ENCODE results near the gene APOBEC3H.
"Not testable (repeated sequence)": the region's sequence is repeated elsewhere in the genome, so short reads cannot be mapped to it uniquely, and the experiment has no call there.

The APOBEC3H gene

DNA sequence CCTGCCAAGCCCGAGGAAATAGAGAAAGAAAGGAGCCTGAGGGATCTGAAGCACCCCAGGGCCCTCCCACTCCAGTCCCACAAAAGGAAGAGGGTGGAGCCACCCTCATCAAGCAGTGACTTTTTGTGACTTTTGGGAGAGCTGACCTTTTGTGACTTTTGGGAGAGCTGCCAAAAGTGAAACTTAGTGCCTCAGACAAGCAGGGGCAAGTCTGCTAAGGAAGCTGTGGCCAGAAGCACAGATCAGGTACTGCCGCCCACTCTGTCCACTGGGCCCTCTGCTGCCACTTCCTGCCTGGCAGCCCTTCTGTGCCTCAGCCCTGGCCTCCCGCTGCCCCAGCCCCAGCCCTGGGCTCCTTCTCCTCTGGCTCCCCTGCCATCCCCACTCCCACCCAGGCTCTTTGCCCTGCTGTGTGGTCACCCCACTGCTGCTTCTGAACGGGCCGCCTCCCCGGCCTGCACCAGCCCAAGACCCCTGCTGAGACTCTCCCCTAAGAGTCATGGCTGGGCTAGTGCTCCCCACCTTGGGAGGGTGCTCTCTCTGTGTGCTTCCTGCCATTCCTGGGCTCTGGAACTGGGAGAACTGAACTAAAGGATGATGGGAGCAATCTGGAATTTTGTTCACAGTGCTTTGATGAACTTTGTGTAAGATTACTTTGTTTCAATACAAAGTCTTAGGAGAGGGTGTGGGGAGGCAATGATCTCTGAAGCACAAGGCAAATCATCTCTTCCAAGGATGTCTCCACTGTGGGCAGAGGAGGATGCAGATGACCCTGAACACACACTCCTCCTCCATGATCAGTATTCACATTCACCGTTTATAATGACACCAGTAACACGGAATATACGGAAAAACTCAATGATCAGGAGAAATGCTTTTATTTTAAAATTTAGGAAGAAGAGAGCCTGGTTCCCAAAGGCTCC, at the start of gene APOBEC3H:
TSS of gene APOBEC3H (plus strand) at position 147 of the 923 bp plus-strand sequence. CDS start 3,035 bp downstream, outside the sequence.
- in situ Hi-C loops (cut with HindIII; ENCODE audit: low sequenced_read_pairs), result no loop called here

DNA sequence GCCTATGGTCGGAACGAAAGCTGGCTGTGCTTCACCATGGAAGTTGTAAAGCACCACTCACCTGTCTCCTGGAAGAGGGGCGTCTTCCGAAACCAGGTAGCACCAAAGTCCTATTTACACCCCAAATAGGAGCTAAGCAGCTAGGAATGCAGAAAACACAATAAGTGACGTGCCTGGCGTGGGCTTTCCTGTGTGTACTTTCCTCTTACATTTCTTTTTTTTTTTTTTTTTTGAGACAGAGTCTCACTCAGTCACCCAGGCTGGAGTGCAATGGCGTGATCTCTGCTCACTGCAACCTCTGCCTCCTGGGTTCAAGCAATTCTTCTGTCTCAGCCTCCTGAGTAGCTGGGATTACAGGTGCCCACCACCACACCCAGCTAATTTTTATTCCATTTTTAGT, 47.6 kb upstream of the APOBEC3H start:
- in situ Hi-C loops (cut with HindIII; ENCODE audit: low sequenced_read_pairs), result not testable (repeated sequence)

DNA sequence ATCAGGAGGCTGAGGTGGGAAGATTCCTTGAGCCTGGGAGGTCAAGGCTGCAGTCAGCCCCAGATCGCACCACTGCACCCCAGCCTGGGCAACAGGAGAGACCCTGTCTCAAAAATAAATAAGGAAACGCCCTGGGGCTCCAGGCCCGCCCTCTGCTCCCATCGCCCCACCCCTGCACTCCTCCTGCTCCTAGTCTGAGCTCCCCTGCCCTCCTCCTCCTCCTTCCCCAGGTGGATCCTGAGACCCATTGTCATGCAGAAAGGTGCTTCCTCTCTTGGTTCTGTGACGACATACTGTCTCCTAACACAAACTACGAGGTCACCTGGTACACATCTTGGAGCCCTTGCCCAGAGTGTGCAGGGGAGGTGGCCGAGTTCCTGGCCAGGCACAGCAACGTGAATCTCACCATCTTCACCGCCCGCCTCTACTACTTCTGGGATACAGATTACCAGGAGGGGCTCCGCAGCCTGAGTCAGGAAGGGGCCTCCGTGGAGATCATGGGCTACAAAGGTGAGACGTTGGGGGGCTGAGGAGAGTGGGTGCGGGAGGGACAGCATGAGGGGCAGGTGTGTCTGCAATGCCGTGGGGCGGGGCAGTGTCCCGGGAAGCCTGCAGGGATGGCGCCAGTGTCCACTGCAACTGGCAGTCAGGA, 45.1 kb upstream of the APOBEC3H start:
- in situ Hi-C loops (cut with HindIII; ENCODE audit: low sequenced_read_pairs), result not testable (repeated sequence)

DNA sequence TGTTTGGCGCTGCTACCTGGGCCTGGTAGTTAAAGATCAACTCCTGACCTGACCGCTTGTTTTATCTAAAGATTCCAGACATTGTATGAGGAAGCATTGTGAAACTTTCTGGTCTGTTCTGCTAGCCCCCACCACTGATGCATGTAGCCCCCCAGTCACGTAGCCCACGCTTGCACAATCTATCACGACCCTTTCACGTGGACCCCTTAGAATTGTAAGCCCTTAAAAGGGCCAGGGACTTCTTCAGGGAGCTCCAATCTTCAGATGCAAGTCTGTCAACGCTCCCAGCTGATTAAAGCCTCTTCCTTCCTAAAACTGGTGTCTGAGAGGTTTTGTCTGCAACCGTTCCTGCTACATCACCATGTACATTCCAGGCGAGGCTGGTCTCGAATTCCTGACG, 41.4 kb upstream of the APOBEC3H start:
- in situ Hi-C loops (cut with HindIII; ENCODE audit: low sequenced_read_pairs), result no loop called here

DNA sequence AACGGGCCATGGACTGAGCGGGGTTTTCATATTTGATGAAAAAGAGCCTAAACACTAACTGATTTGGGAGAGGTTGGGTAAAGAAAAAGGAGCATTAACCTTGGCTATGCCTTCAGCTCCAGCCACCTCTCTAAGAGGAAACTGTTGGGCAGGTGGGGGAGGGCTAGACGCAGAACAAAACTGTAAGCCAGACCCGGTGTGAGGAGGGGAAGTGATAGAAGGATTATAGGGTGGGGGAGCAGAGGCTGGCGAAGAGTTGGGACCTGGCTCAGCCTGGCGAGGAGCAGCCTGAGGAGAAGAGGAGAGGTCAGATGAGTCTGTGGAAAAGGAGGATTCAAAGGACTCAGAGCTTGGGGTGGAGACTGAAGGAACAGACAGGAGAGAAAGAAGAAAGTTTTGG, 35.8 kb upstream of the APOBEC3H start:
- in situ Hi-C loops (cut with HindIII; ENCODE audit: low sequenced_read_pairs), result not testable (repeated sequence)

DNA sequence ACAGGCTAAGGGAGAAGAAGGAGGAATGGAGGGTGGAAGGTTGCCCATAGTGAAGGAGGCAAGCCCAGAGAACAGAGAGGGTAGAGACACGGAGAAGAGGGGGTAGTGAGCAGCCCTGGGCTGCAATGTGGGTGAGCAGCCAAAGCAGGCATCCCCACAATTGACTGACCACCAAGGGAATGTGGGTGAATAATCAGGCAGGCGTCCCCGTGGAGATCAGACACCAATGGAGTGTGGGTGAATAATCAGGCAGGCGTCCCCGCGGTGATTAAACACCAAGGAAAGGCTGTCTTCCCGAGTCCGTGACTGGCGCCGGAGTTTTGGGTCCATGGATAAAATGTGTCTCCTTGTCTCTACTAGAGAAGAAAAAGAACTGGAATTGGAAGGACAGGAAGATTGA, 35.1 kb upstream of the APOBEC3H start:
- in situ Hi-C loops (cut with HindIII; ENCODE audit: low sequenced_read_pairs), result not testable (repeated sequence)

DNA sequence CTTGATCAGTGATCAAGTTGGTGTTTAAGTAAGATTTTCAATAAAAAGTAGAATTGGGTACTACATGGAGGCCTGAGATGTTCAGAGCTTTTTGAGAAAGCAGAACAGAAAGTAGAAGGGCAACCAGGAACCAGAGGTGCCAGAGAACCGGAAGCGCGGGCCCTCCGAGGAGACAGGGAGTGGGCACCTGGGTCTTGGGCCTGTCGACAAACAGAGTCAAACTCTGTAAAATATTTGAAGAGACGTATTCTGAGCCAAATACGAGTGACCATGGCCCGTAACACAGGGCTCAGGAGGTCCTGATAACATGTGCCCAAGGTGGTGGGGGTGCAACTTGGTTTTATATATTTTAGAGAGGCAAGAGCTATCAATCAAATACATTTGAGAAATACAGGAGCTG, 33.1 kb upstream of the APOBEC3H start:
- in situ Hi-C loops (cut with HindIII; ENCODE audit: low sequenced_read_pairs), result not testable (repeated sequence)

DNA sequence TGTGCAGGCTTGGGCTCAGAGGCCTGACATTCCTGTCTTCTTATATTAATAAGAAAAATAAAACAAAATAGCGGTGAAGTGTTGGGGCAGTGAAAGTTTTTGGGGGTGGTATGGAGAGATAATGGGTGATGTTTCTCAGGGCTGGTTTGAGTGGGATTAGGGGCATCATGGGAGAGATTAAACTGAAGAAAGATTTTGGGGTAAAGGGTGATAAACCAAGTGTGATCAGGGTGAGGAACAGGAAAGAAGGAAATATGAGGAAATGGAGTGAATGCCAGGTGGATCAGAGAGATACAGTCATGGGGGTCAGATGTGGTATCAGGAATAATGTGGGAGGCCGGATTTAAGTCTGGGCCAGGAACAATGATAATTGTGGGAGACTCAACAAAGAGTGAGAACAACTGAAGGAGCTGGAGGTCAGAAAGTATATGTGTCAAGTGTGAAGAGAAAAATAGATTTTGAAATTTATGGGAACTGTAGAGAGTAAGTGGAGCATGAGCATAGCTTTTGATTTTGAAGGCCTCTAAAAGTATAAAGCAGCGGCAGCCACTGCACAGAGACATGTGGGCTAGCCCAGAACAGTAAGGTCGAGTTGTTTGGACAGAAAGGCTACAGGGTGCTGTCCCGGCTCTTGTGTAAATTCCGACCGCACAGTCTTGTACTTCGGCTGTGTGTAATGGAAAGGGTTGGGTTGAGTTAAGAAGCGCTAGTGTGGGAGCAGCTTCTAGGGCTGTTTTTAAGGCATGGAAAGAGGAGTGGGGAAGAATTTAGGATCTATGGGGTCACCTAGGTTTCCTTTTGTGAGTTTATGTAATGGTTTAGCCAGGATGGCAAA, 30.4 kb upstream of the APOBEC3H start:
- in situ Hi-C loops (cut with HindIII; ENCODE audit: low sequenced_read_pairs), result not testable (repeated sequence)

DNA sequence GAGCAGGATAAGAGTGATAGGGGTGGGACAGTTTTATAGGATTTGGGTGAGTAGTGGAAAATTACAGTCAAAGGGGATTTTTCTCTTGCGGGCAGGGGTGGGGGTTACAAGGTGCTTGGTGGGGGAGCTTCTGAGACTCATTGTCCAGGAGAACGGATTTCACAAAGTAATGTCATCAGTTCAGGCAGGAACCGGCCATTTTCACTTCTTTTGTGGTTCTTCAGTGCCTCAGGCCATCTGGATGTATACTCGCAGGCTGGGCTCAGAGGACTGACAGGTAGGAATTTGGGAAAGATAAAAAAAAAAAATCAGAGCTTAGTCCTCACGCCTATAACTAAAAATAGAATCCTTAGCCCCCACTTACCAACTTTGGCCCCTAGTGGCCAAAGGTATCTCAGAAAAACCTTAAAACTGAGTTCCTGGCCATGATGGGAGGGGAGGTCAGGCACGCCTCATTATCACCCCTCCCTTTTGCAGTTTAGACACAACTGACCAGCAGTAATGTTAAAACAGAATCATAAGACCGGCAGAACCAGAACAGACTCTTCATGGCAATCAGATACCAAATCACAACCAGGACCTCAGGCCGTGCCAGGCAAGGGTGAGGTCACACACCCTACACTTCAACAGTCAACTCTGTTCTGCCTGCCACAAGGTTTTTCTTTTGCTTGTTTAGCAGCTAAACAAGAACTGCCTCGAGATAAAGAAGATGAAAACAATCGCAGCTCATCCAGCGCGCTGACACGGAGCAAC, 28.8 kb upstream of the APOBEC3H start:
- in situ Hi-C loops (cut with HindIII; ENCODE audit: low sequenced_read_pairs), result no loop called here

DNA sequence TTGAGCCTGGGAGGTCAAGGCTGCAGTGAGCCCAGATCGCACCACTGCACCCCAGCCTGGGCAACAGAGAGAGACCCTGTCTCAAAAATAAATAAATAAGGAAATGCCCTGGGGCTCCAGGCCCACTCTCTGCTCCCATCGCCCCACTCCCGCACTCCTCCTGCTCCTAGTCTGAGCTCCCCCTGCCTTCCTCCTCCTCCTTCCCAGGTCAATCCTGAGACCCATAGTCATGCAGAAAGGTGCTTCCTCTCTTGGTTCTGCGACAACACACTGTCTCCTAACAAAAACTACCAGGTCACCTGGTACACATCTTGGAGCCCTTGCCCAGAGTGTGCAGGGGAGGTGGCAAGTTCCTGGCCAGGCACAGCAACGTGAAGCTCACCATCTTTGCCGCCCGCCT, 26.9 kb upstream of the APOBEC3H start:
- in situ Hi-C loops (cut with HindIII; ENCODE audit: low sequenced_read_pairs), result no loop called here

DNA sequence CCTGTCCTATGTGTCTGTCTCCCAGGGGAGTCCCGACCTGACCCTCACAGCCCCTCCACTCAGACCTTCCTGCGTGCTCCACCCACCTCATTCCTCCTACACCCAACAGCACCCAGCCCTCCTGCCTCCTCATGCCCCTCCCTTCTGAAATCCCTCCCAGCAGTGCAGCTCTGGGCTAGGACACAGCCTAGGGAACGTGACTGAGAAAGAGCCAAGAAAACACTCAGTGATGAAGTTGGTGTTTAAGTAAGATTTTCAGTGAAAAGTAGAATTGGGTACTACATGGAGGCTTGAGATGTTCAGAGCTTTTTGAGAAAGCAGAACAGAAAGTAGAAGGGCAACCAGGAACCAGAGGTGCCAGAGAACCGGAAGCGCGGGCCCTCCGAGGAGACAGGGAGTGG, 24.5 kb upstream of the APOBEC3H start:
- in situ Hi-C loops (cut with HindIII; ENCODE audit: low sequenced_read_pairs), result not testable (repeated sequence)

DNA sequence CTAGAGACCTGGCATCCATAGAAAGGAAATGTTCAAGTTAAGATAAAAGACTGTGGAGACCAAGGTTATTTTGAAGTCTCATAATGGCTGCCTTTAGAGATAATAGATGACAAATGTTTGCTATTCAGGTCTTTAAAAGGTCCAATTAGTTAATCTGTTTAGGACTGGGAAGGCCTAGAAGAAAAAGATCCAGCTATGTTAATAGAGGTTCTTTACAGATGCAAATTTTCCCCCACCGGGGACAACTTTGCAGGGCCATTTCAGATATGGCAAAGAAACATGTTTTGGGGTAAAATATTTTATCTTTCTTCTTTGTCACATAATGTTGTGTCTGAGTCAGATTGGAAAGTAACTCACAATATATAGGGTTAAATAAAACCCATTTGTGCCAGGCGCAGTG, 23.1 kb upstream of the APOBEC3H start:
- in situ Hi-C loops (cut with HindIII; ENCODE audit: low sequenced_read_pairs), result no loop called here

DNA sequence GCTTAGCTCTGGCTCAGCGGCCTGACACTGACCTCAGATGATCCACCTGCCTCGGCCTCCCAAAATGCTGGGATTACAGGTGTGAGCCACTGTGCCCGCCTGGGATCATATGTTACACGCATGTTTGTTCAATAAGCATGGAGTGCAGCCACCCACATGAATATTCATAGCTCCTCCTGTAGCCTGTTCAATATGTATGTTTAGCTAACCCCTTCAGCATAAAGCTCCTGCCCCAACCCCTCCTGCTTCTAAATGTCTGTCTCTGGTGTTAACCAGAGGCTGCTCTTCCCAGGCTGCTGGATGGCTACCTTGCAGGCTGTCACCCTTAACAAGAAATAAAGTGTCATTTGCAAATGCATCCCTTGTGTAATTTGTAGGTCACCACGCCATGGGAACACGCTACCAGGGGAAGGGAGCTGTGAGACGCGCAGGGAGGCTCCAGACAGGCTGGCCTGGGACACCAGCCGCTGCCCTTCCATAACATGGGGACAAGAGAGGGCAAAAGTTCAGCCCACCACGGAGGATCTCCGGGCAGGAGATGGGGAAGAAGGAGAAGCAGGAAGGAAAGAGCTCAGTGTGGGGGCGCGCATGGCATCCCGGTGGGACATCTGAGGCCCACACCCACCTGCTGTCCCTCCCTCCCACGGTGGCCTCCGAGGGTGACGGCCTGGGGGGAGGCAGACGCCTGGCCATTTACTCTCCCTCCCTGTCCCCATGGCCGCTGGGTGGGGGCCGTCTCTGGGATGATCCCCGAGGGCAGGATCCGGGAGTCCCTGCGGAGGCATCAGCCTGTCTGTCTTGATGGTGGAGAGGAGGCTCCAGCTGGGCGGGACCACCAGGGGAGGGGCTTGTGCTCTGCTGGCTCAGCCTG, 20.7 kb upstream of the APOBEC3H start:
- in situ Hi-C loops (cut with HindIII; ENCODE audit: low sequenced_read_pairs), result not testable (repeated sequence)

DNA sequence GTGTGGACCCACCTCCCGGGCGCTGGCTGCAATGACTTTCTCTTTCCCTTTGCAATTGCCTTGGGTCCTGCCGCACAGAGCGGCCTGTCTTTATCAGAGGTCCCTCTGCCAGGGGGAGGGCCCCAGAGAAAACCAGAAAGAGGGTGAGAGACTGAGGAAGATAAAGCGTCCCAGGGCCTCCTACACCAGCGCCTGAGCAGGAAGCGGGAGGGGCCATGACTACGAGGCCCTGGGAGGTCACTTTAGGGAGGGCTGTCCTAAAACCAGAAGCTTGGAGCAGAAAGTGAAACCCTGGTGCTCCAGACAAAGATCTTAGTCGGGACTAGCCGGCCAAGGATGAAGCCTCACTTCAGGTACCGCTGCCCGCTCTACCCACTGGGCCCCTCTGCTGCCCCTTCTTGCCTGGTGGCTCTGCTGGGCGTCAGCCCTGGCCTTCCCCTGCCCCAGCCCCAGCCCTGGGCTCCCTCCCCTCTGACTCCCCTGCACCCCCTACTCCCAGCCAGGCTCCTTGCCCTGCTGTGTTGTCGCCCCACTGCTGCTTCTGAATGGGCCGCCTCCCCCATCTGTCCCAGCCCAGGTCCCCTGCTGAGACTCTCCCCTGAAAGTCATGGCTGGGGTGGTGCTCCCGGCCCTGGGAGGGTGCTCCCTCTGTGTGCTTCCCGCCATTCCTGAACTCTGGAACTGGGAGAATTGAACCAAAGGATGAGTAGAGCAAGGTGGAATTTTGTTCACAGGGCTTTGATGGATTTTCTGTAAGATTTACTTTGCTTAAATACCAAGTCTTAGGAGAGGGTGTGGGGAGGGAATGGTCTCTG, 19.8 kb upstream of the APOBEC3H start, which contains the start of gene APOBEC3G:
TSS of gene APOBEC3G (plus strand) at position 250 of the 815 bp plus-strand sequence. CDS start at position 337, 87 bp downstream.
- in situ Hi-C loops (cut with HindIII; ENCODE audit: low sequenced_read_pairs), result not testable (repeated sequence)

DNA sequence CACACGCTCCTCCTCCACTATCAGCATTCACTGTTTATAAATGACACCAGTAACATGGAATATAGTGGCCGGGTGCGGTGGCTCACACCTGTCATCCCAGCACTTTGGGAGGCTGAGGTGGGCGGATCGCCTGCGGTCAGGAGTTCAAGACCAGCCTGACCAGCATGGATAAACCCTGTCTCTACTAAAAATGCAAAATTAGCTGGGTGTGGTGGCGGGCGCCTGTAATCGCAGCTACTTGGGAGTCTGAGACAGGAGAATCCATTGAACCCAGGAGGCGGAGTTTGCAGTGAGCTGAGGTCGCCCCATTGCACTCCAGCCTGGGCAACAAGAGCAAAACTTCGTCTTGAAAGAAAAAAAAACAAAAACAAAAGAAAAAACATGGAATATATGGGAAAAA, 19.1 kb upstream of the APOBEC3H start:
- in situ Hi-C loops (cut with HindIII; ENCODE audit: low sequenced_read_pairs), result not testable (repeated sequence)

DNA sequence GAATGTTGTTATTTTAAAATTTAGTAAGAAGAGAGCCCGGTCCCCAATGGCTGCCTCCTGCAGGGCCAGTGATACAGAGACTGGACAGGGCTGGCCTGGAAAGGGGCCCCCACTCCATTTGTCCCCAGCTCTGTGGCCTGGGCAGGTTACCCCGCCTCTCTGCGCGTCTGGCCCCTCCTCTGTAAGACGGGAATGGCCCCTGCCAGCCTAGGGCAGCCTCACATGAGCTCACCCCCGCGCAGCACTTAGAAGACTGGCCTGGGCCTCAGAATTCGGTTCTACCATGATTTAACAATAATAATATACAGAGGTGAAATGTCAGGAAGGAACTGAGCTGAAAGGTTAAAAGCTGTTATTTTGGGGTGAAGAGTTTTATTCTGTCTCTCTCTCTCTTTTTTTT, 18.7 kb upstream of the APOBEC3H start:
- in situ Hi-C loops (cut with HindIII; ENCODE audit: low sequenced_read_pairs), result no loop called here

DNA sequence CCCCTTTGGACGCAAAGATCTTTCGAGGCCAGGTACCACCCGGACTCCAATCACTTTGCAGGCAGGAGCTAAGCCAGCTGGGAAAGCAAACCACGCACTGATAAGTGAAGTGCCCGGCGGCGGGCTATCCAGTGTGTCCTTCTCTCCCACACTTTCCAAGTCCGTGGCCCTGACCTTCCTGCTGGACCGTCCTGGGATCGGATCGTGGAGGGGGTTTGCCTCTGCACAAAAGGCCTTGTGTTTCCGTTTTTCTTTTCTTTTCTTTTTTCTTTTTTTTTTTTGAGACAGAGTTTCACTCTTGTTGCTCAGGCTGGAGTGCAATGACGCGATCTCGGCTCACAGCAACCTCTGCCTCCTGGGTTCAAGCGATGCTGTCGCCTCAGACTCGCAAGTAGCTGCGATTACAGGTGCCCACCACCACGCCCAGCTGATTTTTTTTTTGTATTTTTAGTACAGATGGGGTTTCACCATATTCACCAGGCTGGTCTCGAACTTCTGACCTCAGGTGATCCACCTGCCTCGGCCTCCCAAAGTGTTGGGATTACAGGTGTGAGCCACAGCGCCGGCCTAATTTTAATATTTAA, 17.9 kb upstream of the APOBEC3H start:
- in situ Hi-C loops (cut with HindIII; ENCODE audit: low sequenced_read_pairs), result not testable (repeated sequence)

DNA sequence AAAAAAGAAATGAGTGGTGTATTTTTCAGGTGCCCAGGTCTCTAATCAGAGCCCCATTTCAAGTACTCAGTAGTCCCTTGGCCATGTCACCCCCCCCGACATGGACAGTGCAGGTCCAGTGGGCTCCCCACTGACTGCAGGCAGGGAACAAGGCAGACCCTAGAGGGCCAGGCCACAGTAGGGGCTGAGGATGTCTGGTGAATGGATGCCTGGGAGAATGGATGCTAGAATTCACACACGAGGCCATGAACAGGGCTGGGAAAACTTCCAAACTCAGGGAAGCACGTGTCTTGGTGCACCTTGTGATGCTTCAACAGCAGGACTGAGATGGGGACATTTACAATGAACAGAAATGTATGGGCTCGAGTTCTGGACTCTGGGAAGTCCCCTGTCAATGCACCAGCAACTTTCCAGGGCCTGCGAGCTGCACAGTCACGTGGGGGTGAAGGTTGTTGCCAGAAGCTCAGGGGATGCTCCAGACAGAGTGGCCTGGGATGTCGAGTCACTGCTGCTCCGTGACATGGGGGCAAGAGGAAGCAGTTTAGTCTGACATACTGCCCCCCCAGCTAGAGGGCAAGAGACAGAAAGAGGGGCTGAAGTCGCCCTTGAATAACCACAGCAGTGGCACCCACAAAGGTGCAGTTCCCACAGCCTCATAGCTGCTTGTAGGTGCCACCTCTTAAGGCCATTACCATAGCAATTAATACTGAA, 16.8 kb upstream of the APOBEC3H start:
- in situ Hi-C loops (cut with HindIII; ENCODE audit: low sequenced_read_pairs), result no loop called here

Data from DLD1 (cell line).